ENCODE measurements around the gene SCN5A. TPM values are rescaled to one million over a fixed set of nuclear protein-coding genes. Genes with fewer than 3 reads are reported as not detected.

SCN5A gene
- total RNA-seq, 1 experiment from 2014 or later: 0.54 TPM

- H3K27ac ChIP-seq (ENCODE audit: low read depth, low read length, poor library complexity, severe bottlenecking): no peak overlapping the region
- ChIA-PET CTCF (no interaction called here), POLR2A (ENCODE audit: low non-redundant PET) (no interaction called here)
- TF ChIP-seq EZH2 (IDR thresholded peaks at IDR 0.05; ENCODE audit: borderline replicate concordance, low read depth, low read length, poor library complexity, severe bottlenecking): no peak
- TF ChIP-seq CTCF (conservative IDR thresholded peaks at IDR 0.05; ENCODE audit: low read depth, low read length): no peak
- peaks cover 13% of the 10 kb centered on the region for H3K27me3 ChIP-seq (replicated peaks; ENCODE audit: insufficient read depth, low read depth, low read length, poor library complexity)
- intact Hi-C loops (cut with micrococcal nuclease; ENCODE audit: unreplicated experiment): no loop called here
- no TSS peak for BruUV-seq (replicated peaks)
- H3K36me3 ChIP-seq (ENCODE audit: insufficient read depth, low read length, poor library complexity, severe bottlenecking): no peaks in the 10 kb centered on the region
- DNase-seq (ENCODE audit: low spot score): no peak
- H3K4me1 ChIP-seq (ENCODE audit: insufficient read depth, low read length, poor library complexity, severe bottlenecking): no peaks in the 10 kb centered on the region
- H3K9me3 ChIP-seq (ENCODE audit: low read depth, low read length, poor library complexity, severe bottlenecking): no peaks in the 10 kb centered on the region
- no peak overlapping the region for H3K4me3 ChIP-seq (ENCODE audit: low read depth, low read length, poor library complexity, severe bottlenecking)
Measured at GRCh38 chr3:38597502-38598060, 51.9 kb downstream of the SCN5A start.

- BruUV-seq (replicated peaks): no TSS peak
- no peaks in the 10 kb centered on the region for H3K9me3 ChIP-seq (ENCODE audit: low read depth, low read length, poor library complexity, severe bottlenecking)
- no peaks in the 10 kb centered on the region for H3K4me1 ChIP-seq (ENCODE audit: insufficient read depth, low read length, poor library complexity, severe bottlenecking)
- no peak for DNase-seq (ENCODE audit: low spot score)
- H3K27ac ChIP-seq (ENCODE audit: low read depth, low read length, poor library complexity, severe bottlenecking): no peak overlapping the region
- no peaks in the 10 kb centered on the region for H3K36me3 ChIP-seq (ENCODE audit: insufficient read depth, low read length, poor library complexity, severe bottlenecking)
- no peak for TF ChIP-seq CTCF (conservative IDR thresholded peaks at IDR 0.05; ENCODE audit: low read depth, low read length)
- TF ChIP-seq EZH2 (IDR thresholded peaks at IDR 0.05; ENCODE audit: borderline replicate concordance, low read depth, low read length, poor library complexity, severe bottlenecking): no peak
- H3K27me3 ChIP-seq (replicated peaks; ENCODE audit: insufficient read depth, low read depth, low read length, poor library complexity): peaks cover 13% of the 10 kb centered on the region
- no peak overlapping the region for H3K4me3 ChIP-seq (ENCODE audit: low read depth, low read length, poor library complexity, severe bottlenecking)
- ChIA-PET CTCF (no interaction called here), POLR2A (ENCODE audit: low non-redundant PET) (no interaction called here)
- intact Hi-C loops (cut with micrococcal nuclease; ENCODE audit: unreplicated experiment): no loop called here
Measured at GRCh38 chr3:38595393-38595792, 54.1 kb downstream of the SCN5A start.

GRCh38 chr3:38590521-38590920, 59.0 kb downstream of the SCN5A start:
- no peak for TF ChIP-seq CTCF (conservative IDR thresholded peaks at IDR 0.05; ENCODE audit: low read depth, low read length)
- TF ChIP-seq EZH2 (IDR thresholded peaks at IDR 0.05; ENCODE audit: borderline replicate concordance, low read depth, low read length, poor library complexity, severe bottlenecking): no peak
- no TSS peak for BruUV-seq (replicated peaks)
- ChIA-PET POLR2A (ENCODE audit: low non-redundant PET) (no interaction called here), CTCF (no interaction called here)
- no peak overlapping the region for H3K27ac ChIP-seq (ENCODE audit: low read depth, low read length, poor library complexity, severe bottlenecking)
- DNase-seq (ENCODE audit: low spot score): no peak
- no peaks in the 10 kb centered on the region for H3K36me3 ChIP-seq (ENCODE audit: insufficient read depth, low read length, poor library complexity, severe bottlenecking)
- H3K27me3 ChIP-seq (replicated peaks; ENCODE audit: insufficient read depth, low read depth, low read length, poor library complexity): peaks cover 10% of the 10 kb centered on the region
- H3K4me1 ChIP-seq (ENCODE audit: insufficient read depth, low read length, poor library complexity, severe bottlenecking): no peaks in the 10 kb centered on the region
- no peak overlapping the region for H3K4me3 ChIP-seq (ENCODE audit: low read depth, low read length, poor library complexity, severe bottlenecking)
- H3K9me3 ChIP-seq (ENCODE audit: low read depth, low read length, poor library complexity, severe bottlenecking): no peaks in the 10 kb centered on the region
- intact Hi-C loops (cut with micrococcal nuclease; ENCODE audit: unreplicated experiment): no loop called here

Measured in A673 (cell line).